Measurements from ENCODE around the gene B4GALT6.

B4GALT6 gene

DNA sequence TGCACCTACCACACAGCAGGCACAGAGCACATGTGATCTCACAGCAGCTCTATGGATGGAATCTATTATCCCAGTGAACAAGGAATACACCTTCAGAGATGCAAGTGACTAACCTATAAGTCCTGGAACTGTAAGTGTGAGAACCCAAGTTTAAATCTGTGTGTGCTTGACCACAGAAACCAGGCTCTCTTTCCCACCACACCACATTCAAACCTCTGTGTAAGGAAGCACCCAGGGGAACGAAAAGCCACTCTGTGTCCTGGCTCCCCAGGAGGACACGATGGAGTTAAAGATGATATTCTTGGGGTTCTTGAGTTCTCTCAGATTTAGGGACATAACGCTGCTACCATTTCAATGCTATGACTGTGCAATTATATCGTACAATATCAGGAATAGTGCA, 53.8 kb downstream of the B4GALT6 start:
- DNase-seq = no peak

DNA sequence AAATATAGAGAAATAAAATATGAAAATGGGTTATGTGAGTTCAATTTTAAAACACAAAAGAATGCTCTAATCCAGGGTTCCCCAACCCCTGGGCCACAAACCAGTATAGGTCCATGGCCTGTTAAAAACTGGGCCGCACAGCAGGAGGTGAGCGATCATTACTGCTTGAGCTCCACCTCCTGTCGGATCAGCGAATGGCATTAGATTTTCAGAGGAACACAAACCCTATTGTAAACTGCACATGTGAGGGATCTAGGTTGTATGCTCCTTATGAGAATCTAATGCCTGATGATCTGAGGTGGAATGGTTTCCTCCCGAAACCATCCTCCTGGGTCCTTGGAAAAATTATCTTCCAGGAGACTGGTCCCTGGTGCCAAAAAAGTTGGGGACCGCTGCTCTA, 58.0 kb downstream of the B4GALT6 start:
- DNase-seq = no peak

DNA sequence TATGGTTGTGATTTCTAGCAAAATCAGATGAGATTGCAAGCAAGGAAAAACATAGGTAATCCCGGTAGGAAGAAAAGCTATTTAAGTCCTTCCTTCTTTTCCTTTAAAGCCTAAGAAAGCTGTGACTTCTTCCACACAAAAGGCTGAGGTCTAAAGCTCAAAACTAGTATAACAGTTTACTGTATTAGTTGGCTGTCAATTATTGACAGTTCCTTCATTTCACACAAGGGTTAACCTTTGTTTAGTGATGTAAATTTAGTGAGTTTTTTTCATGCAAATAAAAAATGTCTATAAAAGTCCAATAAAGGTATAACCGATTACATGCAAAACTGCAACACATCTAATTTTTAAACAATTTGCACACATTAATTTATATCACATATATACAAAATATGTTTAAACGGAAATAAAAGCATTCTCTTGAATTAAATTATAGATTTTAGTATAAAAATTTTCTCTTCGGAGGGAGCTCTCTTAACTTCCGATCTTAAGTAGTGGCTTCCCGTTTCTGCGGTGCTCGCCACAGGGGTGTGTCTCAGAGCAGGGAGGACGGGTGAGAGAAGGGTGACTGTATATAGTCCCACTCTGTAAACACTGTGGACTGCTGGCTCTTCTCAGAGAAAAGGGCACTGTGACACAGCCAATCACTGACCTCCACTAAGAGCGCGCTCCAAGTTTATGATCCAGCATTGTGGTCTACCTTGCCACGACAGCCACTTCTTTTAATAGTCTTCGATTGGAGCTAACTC, 59.3 kb downstream of the B4GALT6 start:
- DNase-seq = no peak

- no peak for DNase-seq
Measured at GRCh38 chr18:31619291-31619690, 65.1 kb downstream of the B4GALT6 start.

DNA sequence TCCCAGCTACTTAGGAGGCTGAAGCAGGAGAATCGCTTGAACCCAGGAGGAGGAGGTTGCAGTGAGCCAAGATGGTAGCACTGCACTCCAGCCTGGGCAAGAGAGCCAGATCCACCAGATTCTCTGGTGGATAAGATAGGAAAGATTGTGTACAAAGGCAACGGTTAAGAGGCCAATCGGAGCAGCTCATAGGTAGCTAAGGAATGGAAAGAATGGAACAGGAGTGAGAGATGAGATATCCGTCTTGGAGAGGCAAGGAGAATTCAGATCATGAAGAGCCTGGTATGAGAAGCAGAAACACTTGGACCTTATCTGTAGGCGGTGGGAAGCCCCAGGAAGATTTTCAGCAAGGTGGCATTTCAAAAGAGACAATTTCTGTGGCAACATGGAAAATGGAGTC, 65.6 kb downstream of the B4GALT6 start:
- DNase-seq = no peak

- DNase-seq = no peak
Measured at GRCh38 chr18:31617031-31617717, 67.2 kb downstream of the B4GALT6 start.

DNA sequence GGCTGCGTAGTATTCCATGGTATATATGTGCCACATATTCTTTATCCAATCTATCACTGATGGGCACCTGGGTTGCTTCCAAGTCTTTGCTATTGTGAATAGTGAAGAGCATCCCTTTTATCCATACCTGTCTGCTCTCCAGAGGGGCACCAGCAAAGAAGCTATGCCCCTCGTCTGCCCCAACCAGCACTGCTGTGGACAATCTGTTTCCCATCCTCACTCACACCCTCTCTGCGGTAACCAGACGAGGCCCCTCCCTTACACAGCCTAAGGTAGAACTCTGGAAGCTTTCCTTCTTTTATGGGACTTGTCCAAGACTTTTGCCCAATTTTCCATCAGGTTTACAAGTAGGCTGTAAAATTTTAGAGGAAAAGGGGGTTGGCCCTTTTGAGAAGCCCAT, 67.8 kb downstream of the B4GALT6 start:
- DNase-seq = no peak

- DNase-seq = no peak
Measured at GRCh38 chr18:31614044-31614443, 70.3 kb downstream of the B4GALT6 start.

DNA sequence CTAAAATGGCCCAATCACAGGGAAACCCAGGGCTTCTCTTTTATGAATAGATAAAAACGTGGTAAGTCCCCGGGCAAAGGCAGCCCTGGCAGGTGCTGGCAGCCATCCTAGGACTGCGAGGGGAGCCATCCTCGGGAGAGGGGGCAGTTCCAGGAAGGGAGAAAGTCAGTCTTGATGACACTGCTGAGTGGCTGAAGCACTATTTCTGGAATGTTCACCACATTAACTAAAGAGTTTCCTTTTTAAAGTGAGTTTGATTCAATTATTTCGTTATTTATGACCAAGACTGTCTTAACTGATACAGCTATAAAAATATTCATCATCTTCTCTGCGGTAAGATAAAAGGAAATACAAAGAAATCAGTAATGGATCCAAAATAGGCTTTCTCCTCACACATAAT, 72.3 kb downstream of the B4GALT6 start:
- DNase-seq = no peak

DNA sequence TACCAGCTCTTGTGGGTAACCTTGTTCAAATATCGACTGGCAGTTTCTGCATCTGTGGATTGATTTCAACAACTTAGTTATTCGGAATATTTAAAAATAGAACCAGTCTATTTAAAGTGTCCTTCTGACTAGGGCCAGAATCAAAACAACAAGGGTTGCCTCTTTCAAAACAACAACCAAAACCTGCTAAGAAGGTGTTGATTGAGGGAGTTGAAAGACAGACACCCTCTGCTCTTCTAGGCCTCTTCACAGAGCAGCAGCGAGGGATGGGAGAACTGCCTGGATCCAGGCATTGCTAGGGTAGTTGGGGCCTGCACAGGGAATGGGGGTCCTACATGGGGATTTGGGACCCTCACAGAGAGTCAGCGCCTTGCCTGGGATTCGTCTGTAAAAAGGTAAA, 72.9 kb downstream of the B4GALT6 start:
- DNase-seq = no peak

DNA sequence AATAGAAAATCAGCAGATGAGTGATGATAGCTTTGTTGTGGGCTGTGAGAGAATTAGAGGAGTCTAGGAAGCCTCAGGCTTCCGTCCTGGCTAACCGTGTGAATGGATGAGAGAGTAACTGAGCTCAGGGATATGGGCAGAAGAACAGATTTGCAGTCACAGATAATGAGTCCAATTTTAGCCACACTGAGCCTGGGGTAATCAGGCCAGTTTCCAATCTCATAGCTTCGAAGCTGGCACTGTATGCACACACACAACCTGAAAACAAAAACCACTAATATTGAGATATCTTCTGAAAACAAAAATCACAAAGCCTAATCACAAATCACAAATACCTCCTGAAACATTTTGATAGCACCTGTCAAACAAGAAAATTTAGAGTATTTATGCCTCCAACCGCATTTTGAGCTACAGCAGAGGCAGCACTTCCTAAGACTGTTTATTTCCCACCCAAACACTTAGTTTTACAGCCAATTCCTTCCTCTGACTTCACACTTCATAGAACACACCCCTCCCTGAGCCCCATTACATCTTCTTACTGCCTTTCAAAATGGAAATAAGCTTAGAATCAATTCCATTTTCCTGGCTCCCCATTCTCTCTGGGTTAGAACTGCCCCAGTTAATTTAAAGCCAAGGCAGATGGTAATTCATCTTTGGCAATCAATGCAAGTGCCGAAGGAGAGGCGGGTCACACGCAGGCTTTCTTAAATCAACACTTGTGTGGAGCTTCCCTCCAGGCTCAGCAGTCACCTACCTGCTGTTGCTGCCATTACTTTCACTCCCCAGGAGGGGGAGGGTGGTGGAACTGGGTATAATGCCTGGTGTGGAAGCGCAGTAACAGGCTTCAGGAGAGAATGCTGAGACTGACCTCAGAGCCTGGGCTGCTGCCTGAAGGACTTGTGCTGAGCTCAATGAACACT, 73.8 kb downstream of the B4GALT6 start:
- DNase-seq = peak; percentile 76

DNA sequence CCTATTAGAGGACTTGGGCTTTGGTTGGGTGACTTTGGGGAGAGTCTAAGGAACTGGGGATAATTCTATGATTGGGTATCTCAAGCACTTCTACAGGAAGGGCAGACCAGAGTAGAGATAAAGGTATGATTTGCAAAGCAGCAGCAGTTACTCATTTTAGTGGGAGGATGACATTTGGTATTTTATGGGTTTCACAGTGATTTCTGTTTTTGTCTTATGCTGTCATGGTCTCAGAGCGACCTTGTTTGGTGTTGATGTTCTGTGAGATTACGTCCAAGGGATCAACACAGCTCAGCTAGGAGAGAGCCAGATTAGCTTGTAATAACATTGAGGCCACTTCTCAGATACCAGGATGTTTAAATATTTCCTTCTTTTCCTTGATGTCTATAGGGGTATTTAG, 74.5 kb downstream of the B4GALT6 start:
- DNase-seq = no peak

- DNase-seq = no peak
Measured at GRCh38 chr18:31607384-31607783, 77.0 kb downstream of the B4GALT6 start.

DNA sequence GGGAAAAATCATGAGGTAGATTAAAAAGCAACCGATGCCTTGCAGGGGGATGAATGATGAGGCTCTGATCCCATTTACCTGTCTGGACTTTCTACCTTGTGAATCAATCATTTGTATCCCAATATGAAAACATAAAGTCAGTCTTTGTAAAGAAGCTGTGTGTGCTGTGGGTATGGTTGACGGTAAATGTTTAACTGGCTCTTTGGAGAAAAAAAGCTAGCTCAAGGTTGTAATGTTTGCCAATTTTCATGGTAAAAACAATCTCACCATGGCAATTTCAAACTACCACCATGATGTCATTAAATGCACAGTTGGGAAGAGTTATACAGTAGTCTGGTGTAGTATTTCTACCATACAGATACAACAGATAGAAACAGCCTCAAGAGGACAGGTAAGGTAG, 78.1 kb downstream of the B4GALT6 start:
- DNase-seq = no peak

GRCh38 chr18:31603315-31603714, 81.1 kb downstream of the B4GALT6 start:
- no peak for DNase-seq

- DNase-seq = no peak
Measured at GRCh38 chr18:31598021-31598805, 86.2 kb downstream of the B4GALT6 start.

GRCh38 chr18:31596081-31596872, 88.1 kb downstream of the B4GALT6 start:
- no peak for DNase-seq

DNA sequence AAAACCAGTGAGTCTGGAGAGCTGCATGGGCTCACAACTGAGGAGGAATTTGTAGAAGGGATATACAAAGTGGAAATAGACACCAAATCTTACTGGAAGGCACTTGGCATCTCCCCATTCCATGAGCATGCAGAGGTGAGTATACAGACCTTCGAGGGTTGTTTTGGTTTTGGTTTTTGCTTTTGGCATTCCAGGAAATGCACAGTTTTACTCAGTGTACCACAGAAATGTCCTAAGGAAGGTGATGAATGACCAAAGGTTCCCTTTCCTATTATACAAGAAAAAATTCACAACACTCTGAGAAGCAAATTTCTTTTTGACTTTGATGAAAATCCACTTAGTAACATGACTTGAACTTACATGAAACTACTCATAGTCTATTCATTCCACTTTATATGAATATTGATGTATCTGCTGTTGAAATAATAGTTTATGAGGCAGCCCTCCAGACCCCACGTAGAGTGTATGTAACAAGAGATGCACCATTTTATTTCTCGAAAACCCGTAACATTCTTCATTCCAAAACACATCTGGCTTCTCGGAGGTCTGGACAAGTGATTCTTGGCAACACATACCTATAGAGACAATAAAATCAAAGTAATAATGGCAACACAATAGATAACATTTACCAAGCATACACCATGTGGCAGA, 89.1 kb downstream of the B4GALT6 start:
- no peak for DNase-seq

- no peak for DNase-seq
Measured at GRCh38 chr18:31592506-31593157, 91.7 kb downstream of the B4GALT6 start.

DNA sequence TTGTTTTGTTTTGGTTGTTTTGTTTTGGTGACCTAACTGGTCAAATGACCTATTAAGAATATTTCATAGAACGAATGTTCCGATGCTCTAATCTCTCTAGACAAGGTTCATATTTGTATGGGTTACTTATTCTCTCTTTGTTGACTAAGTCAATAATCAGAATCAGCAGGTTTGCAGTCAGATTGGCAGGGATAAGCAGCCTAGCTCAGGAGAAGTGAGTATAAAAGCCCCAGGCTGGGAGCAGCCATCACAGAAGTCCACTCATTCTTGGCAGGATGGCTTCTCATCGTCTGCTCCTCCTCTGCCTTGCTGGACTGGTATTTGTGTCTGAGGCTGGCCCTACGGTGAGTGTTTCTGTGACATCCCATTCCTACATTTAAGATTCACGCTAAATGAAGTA, 92.8 kb downstream of the B4GALT6 start, which contains the start of gene TTR:
TSS of gene TTR (plus strand) at position 250 of the 400 bp plus-strand sequence. CDS start at position 276, 26 bp downstream.
- DNase-seq = no peak

DNA sequence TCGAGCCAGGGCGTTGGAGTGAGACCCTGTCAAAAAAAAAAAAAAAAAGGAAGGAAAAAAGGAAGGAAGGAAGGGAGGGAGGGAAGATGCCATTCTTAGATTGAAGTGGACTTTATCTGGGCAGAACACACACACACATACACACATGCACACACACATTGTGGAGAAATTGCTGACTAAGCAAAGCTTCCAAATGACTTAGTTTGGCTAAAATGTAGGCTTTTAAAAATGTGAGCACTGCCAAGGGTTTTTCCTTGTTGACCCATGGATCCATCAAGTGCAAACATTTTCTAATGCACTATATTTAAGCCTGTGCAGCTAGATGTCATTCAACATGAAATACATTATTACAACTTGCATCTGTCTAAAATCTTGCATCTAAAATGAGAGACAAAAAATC, 93.3 kb downstream of the B4GALT6 start:
- DNase-seq = no peak
